DOHH2 (cell line): ENCODE results near the gene TYW1.
"Not testable (repeated sequence)": the region's sequence is repeated elsewhere in the genome, so short reads cannot be mapped to it uniquely, and the experiment has no call there.

Source experiments
- H3F3A ChIP-seq: fragments of 200-600 bp; sonication (generic), shearing (Covaris generic); 2 replicates; pipeline ENCODE4 v1.6.0; 2016; ENCODE audit warnings: antibody characterized with exemption, mild to moderate bottlenecking; ENCODE audit not compliant: control insufficient read depth, insufficient read depth
- H3K27ac ChIP-seq: fragments of 200-600 bp; sonication (generic); 2 replicates; pipeline ENCODE4 v1.5.1; 2014; ENCODE audit warnings: low read depth, mild to moderate bottlenecking, low read length, moderate library complexity
- H3K27me3 ChIP-seq: fragments of 200-600 bp; sonication (generic); 2 replicates; pipeline ENCODE4 v1.6.1; 2014; ENCODE audit warnings: mild to moderate bottlenecking, low read length, mixed read lengths; ENCODE audit not compliant: control insufficient read depth
- H3K36me3 ChIP-seq: fragments of 200-600 bp; sonication (generic); 2 replicates; pipeline ENCODE4 v1.6.1; 2014; ENCODE audit warnings: mild to moderate bottlenecking, low read length, moderate library complexity, mixed read lengths; ENCODE audit not compliant: control insufficient read depth
- H3K4me1 ChIP-seq: fragments of 200-600 bp; sonication (generic); 2 replicates; pipeline ENCODE4 v1.6.1; 2014; ENCODE audit warnings: mild to moderate bottlenecking, low read length, mixed read lengths; ENCODE audit not compliant: control insufficient read depth
- H3K4me2 ChIP-seq: fragments of 200-600 bp; sonication (generic); 2 replicates; pipeline ENCODE4 v1.6.0; 2014; ENCODE audit warnings: mild to moderate bottlenecking, low read length, moderate library complexity
- H3K4me3 ChIP-seq: fragments of 200-600 bp; sonication (generic); 2 replicates; pipeline ENCODE4 v1.5.1; 2014; ENCODE audit warnings: mild to moderate bottlenecking, low read length, mixed read lengths
- H3K79me2 ChIP-seq: fragments of 200-600 bp; sonication (generic); 2 replicates; pipeline ENCODE4 v1.6.1; 2014; ENCODE audit warnings: mild to moderate bottlenecking, low read length, mixed read lengths; ENCODE audit not compliant: control insufficient read depth
- H3K9me2 ChIP-seq: fragments of 200-600 bp; sonication (generic); replicated peaks from 2 replicates; pipeline ENCODE4 v1.6.1; 2014; ENCODE audit warnings: mild to moderate bottlenecking, low read length, mixed read lengths; ENCODE audit not compliant: control insufficient read depth
- H3K9me3 ChIP-seq: fragments of 200-600 bp; sonication (generic); 2 replicates; pipeline ENCODE4 v1.6.1; 2014; ENCODE audit warnings: antibody characterized with exemption, low read length, mixed read lengths; ENCODE audit not compliant: control insufficient read depth, insufficient read depth
- H4K20me1 ChIP-seq: fragments of 200-600 bp; sonication (generic); 2 replicates; pipeline ENCODE4 v1.6.0; 2014; ENCODE audit warnings: low read depth, mild to moderate bottlenecking, antibody characterized with exemption, low read length, moderate library complexity; ENCODE audit not compliant: control insufficient read depth, insufficient read depth
- CTCF ChIP-seq: fragments of 200-600 bp; sonication (generic); IDR thresholded peaks from one replicate; pipeline ENCODE4 v1.5.1; 2014; ENCODE audit warnings: antibody characterized with exemption, mild to moderate bottlenecking, low read depth, low read length; ENCODE audit not compliant: poor library complexity, severe bottlenecking
- EZH2phosphoT487 ChIP-seq: fragments of 200-600 bp; sonication (generic); IDR thresholded peaks from 2 replicates; pipeline ENCODE4 v1.6.1; 2017; ENCODE audit warnings: borderline replicate concordance, mild to moderate bottlenecking, antibody characterized with exemption, low read length, moderate library complexity, mixed read lengths

Gene TYW1

GRCh38 chr7:67022511-67022910 is 25.9 kb downstream of the TYW1 start:
- no peak overlapping the region for H3K4me3 ChIP-seq
- H3K4me1 ChIP-seq, result no peaks in the 10 kb centered on the region
- H3F3A ChIP-seq, result no peaks in the 10 kb centered on the region
- H4K20me1 ChIP-seq, result no peaks in the 10 kb centered on the region
- H3K27me3 ChIP-seq, result no peaks in the 10 kb centered on the region
- H3K9me3 ChIP-seq, result no peaks in the 10 kb centered on the region
- no peaks in the 10 kb centered on the region for H3K9me2 ChIP-seq
- peaks cover 45% of the 10 kb centered on the region for H3K36me3 ChIP-seq
- H3K79me2 ChIP-seq, result no peaks in the 10 kb centered on the region
- no peak overlapping the region for H3K4me2 ChIP-seq
- TF ChIP-seq CTCF (no peak), EZH2phosphoT487 (no peak)
- H3K27ac ChIP-seq, result no peak overlapping the region

GRCh38 chr7:67025459-67025858 is 28.8 kb downstream of the TYW1 start:
- not testable (repeated sequence) for H4K20me1 ChIP-seq, H3K4me3 ChIP-seq, H3K27ac ChIP-seq, H3K4me2 ChIP-seq, H3F3A ChIP-seq, H3K27me3 ChIP-seq, H3K9me2 ChIP-seq, H3K9me3 ChIP-seq, H3K4me1 ChIP-seq, H3K79me2 ChIP-seq
- peaks cover 33% of the 10 kb centered on the region for H3K36me3 ChIP-seq

GRCh38 chr7:67031685-67032084 is 35.1 kb downstream of the TYW1 start:
- not testable (repeated sequence) for H3K79me2 ChIP-seq, H3K9me3 ChIP-seq, H3K9me2 ChIP-seq, H3K4me1 ChIP-seq, H3K27ac ChIP-seq, H3K4me2 ChIP-seq, H3K4me3 ChIP-seq, H3K27me3 ChIP-seq, H3F3A ChIP-seq, H4K20me1 ChIP-seq
- peaks cover 22% of the 10 kb centered on the region for H3K36me3 ChIP-seq

DNA sequence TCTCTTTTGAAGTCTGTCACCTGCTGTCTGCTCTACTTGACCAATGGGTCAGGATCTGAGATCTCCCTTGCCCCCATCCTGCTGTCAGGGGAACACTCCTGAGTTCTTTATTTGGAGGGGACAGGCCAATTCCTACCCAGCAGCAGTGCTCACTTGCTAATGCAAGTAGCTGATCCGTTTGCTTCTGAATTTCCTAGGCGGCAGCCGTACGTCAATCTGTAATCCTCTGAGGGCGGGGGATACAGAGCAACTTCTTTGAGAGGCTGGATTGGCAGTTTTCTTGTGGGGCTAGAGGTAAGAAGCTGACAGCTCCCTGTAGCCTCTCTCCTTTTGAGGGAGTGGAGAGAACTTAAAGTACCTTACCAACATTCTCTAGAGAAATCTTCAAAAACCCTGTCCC is 36.6 kb downstream of the TYW1 start:
- Histone ChIP-seq H3K27me3 (no peaks in the 10 kb centered on the region), H3K27ac (no peak overlapping the region), H4K20me1 (no peaks in the 10 kb centered on the region), H3K79me2 (no peaks in the 10 kb centered on the region), H3K36me3 (peaks cover 20% of the 10 kb centered on the region), H3F3A (no peaks in the 10 kb centered on the region), H3K9me3 (no peaks in the 10 kb centered on the region), H3K4me2 (no peak overlapping the region), H3K4me3 (no peak overlapping the region), H3K9me2 (no peaks in the 10 kb centered on the region), H3K4me1 (no peaks in the 10 kb centered on the region)
- TF ChIP-seq EZH2phosphoT487 (no peak), CTCF (no peak)

DNA sequence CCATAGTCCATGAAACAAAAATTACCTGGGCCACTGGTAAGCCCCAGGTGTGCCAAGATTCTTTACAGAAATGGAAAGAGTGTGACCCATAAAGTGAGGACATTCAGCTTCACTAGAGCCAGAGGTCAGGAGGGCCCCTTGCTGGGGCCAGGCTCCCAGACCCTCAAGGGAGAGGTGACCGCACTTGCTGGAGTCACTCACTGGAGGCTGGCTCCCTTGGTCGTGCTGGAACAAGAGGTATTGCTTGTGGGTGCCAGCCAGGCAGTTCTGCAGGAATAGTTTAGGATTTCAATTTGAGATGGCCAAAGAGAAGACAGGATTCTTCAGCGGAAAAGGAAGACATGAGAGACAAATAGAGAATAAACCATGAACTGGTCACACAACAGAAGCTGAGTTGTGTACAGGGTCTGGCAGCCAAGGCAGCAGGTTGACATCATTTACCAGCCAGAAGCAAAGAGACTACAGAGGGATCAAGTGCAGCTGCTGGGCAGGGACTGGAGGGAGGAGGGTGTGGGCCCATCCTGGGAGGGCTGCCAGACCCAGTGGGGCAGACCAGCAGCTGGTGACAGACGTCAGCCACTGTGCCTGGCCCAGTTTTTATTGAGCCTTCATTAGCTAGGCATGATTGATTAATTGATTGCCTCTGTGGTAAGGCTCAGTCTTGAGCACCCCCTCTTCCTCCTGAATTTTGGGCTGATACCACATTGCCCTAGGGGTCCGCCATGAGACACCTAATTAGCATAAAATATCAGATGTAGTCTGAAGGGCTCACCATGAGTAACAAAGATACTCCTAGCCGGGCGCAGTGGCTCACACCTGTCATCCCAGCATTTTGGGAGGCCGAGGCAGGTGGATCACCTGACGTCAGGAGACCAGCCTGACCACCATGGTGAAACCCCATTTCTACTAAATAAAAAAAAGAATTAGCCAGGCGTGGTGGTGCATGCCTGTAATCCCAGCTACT is 40.1 kb downstream of the TYW1 start:
- H3K4me2 ChIP-seq, H4K20me1 ChIP-seq, H3K27ac ChIP-seq, H3K27me3 ChIP-seq, H3K9me3 ChIP-seq, H3K79me2 ChIP-seq, H3K4me3 ChIP-seq, H3K4me1 ChIP-seq, H3K9me2 ChIP-seq, H3F3A ChIP-seq, H3K36me3 ChIP-seq: not testable (repeated sequence)
